ENCODE data around the gene RHOT1.

- TF ChIP-seq EZH2 (IDR thresholded peaks at IDR 0.05; ENCODE audit: borderline replicate concordance, low read depth, low read length, severe bottlenecking) (no peak), CTCF (IDR thresholded peaks at IDR 0.05; ENCODE audit: extremely low read depth in 1 of 2, insufficient read depth in 1 of 2, low read depth in 1 of 2, low read length in 2 of 2) (peak; percentile 94 to 98)
Measured at GRCh38 chr17:32253117-32253611, 110.9 kb downstream of the RHOT1 start.

Measured in endothelial cell of umbilical vein (primary cell).